Measurements from ENCODE around the gene THBS4. TPM values are rescaled to one million over a fixed set of nuclear protein-coding genes. Genes with fewer than 3 reads are reported as not detected.

Gene THBS4
- total RNA-seq, 1 experiment from 2014 or later = 11.8 TPM

DNA sequence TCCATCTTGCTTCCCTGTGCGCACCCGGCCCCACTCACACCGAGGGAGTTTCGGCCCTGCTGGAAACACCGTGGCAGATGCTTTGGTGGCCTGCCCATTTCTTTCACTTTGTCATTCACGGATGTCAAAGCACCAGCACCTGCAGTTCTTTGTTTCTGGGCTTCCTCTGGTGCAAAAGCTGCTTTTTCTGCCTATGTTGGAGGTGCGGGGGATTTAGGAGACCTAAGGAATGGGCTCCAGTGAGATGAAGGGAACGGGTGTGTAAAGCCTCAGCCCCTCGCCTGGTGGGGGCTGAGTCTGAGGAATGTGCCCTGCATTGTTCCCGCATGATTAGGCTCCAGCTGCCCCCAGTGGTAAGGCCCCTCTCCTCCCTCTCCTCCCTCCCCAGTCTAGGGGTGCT lies 62.3 kb downstream of the THBS4 start:
- CTCF ChIA-PET = interaction anchor here (1.0 to 2.2 kb wide), 8 partner anchors 13 to 211 kb away, joined by 3 to 10 read pairs (median 3); no protein-coding TSS in a partner anchor
- H3K27ac Mint-ChIP-seq = peak overlapping the region; percentile 80
- peak; percentile 45 for DNase-seq (ENCODE audit: low spot score)

DNA sequence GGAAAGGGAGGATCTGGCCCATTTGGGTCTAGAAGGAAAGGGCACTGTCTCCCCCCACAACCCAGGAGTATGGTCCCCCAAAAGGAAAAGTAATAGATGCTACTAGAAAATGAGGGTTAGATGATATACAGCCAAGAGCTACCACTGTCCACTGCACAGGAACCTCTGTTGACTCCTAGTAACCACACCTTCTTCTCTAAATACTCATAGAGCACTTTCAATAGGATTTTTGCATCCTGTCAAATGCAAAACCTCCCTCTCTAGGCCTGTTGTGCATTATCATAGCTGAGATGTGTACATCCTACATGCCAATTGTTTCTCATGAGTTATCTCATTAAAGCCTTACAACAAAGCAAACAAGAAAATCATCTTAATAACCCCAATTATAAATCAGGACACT lies 66.8 kb downstream of the THBS4 start:
- no peak for DNase-seq (ENCODE audit: low spot score)
- POLR2A ChIA-PET = no interaction called here
- no peaks in the 10 kb centered on the region for H3K36me3 Mint-ChIP-seq
- H3K4me3 Mint-ChIP-seq = no peak overlapping the region
- H3K4me1 Mint-ChIP-seq = peaks cover 25% of the 10 kb centered on the region
- no peak overlapping the region for H3K27ac Mint-ChIP-seq
- no peak for ATAC-seq
- peaks cover 8% of the 10 kb centered on the region; the same call in 1 of the 2 replicates for H3K9me3 Mint-ChIP-seq
- no peaks in the 10 kb centered on the region; the same call in 1 of the 2 replicates for H3K27me3 Mint-ChIP-seq (ENCODE audit: low read depth)
- CTCF ChIA-PET = interaction anchor here (1.6 kb wide), 1 partner anchor 10 kb away, joined by 10 read pairs; no protein-coding TSS in a partner anchor
- TF ChIP-seq ZNF121 (CRISPR knock-in tag; IDR thresholded peaks at IDR 0.05) (no peak), ZNF263 (CRISPR knock-in tag; IDR thresholded peaks at IDR 0.05; ENCODE audit: low read depth) (no peak)
- TF ChIP-seq, protein P1, sequence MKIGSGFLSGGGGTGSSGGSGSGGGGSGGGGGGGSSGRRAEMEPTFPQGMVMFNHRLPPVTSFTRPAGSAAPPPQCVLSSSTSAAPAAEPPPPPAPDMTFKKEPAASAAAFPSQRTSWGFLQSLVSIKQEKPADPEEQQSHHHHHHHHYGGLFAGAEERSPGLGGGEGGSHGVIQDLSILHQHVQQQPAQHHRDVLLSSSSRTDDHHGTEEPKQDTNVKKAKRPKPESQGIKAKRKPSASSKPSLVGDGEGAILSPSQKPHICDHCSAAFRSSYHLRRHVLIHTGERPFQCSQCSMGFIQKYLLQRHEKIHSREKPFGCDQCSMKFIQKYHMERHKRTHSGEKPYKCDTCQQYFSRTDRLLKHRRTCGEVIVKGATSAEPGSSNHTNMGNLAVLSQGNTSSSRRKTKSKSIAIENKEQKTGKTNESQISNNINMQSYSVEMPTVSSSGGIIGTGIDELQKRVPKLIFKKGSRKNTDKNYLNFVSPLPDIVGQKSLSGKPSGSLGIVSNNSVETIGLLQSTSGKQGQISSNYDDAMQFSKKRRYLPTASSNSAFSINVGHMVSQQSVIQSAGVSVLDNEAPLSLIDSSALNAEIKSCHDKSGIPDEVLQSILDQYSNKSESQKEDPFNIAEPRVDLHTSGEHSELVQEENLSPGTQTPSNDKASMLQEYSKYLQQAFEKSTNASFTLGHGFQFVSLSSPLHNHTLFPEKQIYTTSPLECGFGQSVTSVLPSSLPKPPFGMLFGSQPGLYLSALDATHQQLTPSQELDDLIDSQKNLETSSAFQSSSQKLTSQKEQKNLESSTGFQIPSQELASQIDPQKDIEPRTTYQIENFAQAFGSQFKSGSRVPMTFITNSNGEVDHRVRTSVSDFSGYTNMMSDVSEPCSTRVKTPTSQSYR (CRISPR knock-in tag; IDR thresholded peaks at IDR 0.05) = no peak
- TF ChIP-seq, protein P2, sequence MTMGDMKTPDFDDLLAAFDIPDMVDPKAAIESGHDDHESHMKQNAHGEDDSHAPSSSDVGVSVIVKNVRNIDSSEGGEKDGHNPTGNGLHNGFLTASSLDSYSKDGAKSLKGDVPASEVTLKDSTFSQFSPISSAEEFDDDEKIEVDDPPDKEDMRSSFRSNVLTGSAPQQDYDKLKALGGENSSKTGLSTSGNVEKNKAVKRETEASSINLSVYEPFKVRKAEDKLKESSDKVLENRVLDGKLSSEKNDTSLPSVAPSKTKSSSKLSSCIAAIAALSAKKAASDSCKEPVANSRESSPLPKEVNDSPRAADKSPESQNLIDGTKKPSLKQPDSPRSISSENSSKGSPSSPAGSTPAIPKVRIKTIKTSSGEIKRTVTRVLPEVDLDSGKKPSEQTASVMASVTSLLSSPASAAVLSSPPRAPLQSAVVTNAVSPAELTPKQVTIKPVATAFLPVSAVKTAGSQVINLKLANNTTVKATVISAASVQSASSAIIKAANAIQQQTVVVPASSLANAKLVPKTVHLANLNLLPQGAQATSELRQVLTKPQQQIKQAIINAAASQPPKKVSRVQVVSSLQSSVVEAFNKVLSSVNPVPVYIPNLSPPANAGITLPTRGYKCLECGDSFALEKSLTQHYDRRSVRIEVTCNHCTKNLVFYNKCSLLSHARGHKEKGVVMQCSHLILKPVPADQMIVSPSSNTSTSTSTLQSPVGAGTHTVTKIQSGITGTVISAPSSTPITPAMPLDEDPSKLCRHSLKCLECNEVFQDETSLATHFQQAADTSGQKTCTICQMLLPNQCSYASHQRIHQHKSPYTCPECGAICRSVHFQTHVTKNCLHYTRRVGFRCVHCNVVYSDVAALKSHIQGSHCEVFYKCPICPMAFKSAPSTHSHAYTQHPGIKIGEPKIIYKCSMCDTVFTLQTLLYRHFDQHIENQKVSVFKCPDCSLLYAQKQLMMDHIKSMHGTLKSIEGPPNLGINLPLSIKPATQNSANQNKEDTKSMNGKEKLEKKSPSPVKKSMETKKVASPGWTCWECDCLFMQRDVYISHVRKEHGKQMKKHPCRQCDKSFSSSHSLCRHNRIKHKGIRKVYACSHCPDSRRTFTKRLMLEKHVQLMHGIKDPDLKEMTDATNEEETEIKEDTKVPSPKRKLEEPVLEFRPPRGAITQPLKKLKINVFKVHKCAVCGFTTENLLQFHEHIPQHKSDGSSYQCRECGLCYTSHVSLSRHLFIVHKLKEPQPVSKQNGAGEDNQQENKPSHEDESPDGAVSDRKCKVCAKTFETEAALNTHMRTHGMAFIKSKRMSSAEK (CRISPR knock-in tag; IDR thresholded peaks at IDR 0.05; ENCODE audit: borderline replicate concordance) = no peak

More for the DNA sequence above, 62.3 kb downstream of the THBS4 start:
- POLR2A ChIA-PET = interaction anchor here (1.2 to 1.5 kb wide), 2 partner anchors 158 to 160 kb away, joined by 3 to 7 read pairs; partner anchors contain the start of gene SERINC5
- Mint-ChIP-seq H3K9me3 (peaks cover 7% of the 10 kb centered on the region), H3K4me3 (peak overlapping the region; percentile 8), H3K36me3 (peaks cover 9% of the 10 kb centered on the region), H3K27me3 (ENCODE audit: low read depth) (no peaks in the 10 kb centered on the region; the same call in 1 of the 2 replicates), H3K4me1 (peaks cover 43% of the 10 kb centered on the region)
- ATAC-seq = peak; percentile 78
- TF ChIP-seq, protein P3, sequence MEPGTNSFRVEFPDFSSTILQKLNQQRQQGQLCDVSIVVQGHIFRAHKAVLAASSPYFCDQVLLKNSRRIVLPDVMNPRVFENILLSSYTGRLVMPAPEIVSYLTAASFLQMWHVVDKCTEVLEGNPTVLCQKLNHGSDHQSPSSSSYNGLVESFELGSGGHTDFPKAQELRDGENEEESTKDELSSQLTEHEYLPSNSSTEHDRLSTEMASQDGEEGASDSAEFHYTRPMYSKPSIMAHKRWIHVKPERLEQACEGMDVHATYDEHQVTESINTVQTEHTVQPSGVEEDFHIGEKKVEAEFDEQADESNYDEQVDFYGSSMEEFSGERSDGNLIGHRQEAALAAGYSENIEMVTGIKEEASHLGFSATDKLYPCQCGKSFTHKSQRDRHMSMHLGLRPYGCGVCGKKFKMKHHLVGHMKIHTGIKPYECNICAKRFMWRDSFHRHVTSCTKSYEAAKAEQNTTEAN (CRISPR knock-in tag; IDR thresholded peaks at IDR 0.05) = peak; percentile 89
- peak; percentile 16; the same call in 1 of the 2 replicates for TF ChIP-seq TEAD1 (CRISPR knock-in tag; IDR thresholded peaks at IDR 0.05)
- no peak for TF ChIP-seq ZNF423 (CRISPR knock-in tag; IDR thresholded peaks at IDR 0.05)
- TF ChIP-seq, protein P4, sequence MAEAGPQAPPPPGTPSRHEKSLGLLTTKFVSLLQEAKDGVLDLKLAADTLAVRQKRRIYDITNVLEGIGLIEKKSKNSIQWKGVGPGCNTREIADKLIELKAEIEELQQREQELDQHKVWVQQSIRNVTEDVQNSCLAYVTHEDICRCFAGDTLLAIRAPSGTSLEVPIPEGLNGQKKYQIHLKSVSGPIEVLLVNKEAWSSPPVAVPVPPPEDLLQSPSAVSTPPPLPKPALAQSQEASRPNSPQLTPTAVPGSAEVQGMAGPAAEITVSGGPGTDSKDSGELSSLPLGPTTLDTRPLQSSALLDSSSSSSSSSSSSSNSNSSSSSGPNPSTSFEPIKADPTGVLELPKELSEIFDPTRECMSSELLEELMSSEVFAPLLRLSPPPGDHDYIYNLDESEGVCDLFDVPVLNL (CRISPR knock-in tag; IDR thresholded peaks at IDR 0.05; ENCODE audit: borderline replicate concordance, low read depth) = no peak
- no peak; the same call in 1 of the 2 replicates for TF ChIP-seq SP1 (CRISPR knock-in tag; conservative IDR thresholded peaks at IDR 0.05)
- no peak for TF ChIP-seq JAZF1 (CRISPR knock-in tag; IDR thresholded peaks at IDR 0.05)

DNA sequence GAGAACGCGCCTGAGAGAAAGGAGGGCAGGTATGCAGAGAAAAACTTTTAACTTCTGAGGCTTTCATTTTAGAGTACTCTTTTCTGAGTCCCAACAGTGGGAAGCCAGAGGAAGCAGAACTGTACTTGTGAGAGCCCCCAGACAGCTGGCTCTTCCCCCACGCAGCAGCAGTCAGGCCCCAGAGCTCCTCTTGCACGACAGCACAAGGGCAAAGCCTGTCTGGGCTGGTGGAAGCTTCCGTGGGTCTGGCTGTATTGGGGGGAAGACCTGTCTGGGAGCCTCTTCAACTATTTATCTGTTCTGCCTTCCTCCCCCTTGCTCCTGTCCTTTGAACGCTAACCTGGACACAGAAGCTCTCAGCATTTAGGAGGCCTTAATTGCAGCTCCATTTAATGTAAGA lies 68.2 kb downstream of the THBS4 start:
- H3K27me3 Mint-ChIP-seq (ENCODE audit: low read depth) = no peaks in the 10 kb centered on the region; the same call in 1 of the 2 replicates
- ChIA-PET CTCF (interaction anchor here (1.7 kb wide), 1 partner anchor 20 kb away, joined by 4 read pairs; no protein-coding TSS in a partner anchor), POLR2A (no interaction called here)
- peaks cover 11% of the 10 kb centered on the region for H3K4me1 Mint-ChIP-seq
- no peak overlapping the region for H3K27ac Mint-ChIP-seq
- peaks cover 12% of the 10 kb centered on the region for H3K9me3 Mint-ChIP-seq
- DNase-seq (ENCODE audit: low spot score) = no peak
- no peaks in the 10 kb centered on the region for H3K36me3 Mint-ChIP-seq
- no peak for ATAC-seq
- H3K4me3 Mint-ChIP-seq = no peak overlapping the region
- TF ChIP-seq TP53 (CRISPR knock-in tag; IDR thresholded peaks at IDR 0.05) (no peak), NFATC4 (CRISPR knock-in tag; IDR thresholded peaks at IDR 0.05) (no peak), EMX1 (CRISPR knock-in tag; IDR thresholded peaks at IDR 0.05) (no peak), ZNF138 (CRISPR knock-in tag; conservative IDR thresholded peaks at IDR 0.05) (no peak), ZNF671 (CRISPR knock-in tag; IDR thresholded peaks at IDR 0.05) (no peak), ZNF219 (CRISPR knock-in tag; IDR thresholded peaks at IDR 0.05; ENCODE audit: borderline replicate concordance) (no peak), FOXP1 (CRISPR knock-in tag; IDR thresholded peaks at IDR 0.05; ENCODE audit: borderline replicate concordance) (no peak), NR3C1 (CRISPR knock-in tag; conservative IDR thresholded peaks at IDR 0.05; ENCODE audit: low read depth) (no peak), GRHL2 (CRISPR knock-in tag; IDR thresholded peaks at IDR 0.05; ENCODE audit: insufficient replicate concordance, severe bottlenecking) (no peak)
- TF ChIP-seq, protein P4 (CRISPR knock-in tag; IDR thresholded peaks at IDR 0.05; ENCODE audit: borderline replicate concordance, low read depth) = no peak
- TF ChIP-seq, protein P5, sequence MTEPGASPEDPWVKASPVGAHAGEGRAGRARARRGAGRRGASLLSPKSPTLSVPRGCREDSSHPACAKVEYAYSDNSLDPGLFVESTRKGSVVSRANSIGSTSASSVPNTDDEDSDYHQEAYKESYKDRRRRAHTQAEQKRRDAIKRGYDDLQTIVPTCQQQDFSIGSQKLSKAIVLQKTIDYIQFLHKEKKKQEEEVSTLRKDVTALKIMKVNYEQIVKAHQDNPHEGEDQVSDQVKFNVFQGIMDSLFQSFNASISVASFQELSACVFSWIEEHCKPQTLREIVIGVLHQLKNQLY (CRISPR knock-in tag; IDR thresholded peaks at IDR 0.05) = no peak
